HL-60 (cell line): ENCODE measurements around the gene SHROOM3.

Source experiments
- GABPA ChIP-seq: IDR thresholded peaks from 2 replicates; pipeline ENCODE4 v1.6.1; 2012; ENCODE audit warnings: low read depth
- POLR2AphosphoS5 ChIP-seq: IDR thresholded peaks from 2 replicates; pipeline ENCODE4 v1.6.1; 2012; ENCODE audit warnings: low read depth
- REST ChIP-seq: IDR thresholded peaks from 2 replicates; pipeline ENCODE4 v1.6.1; 2012; ENCODE audit warnings: low read depth; ENCODE audit not compliant: insufficient replicate concordance
- SPI1 ChIP-seq: IDR thresholded peaks from 2 replicates; pipeline ENCODE4 v1.6.1; 2012; ENCODE audit warnings: low read depth, mild to moderate bottlenecking, borderline replicate concordance
- TF ChIP-seq, protein P1 (sequence below): IDR thresholded peaks from one replicate; pipeline ENCODE4 v1.5.1; 2011; ENCODE audit warnings: low read length, control low read depth, inconsistent platforms; ENCODE audit not compliant: insufficient read depth

DNA sequence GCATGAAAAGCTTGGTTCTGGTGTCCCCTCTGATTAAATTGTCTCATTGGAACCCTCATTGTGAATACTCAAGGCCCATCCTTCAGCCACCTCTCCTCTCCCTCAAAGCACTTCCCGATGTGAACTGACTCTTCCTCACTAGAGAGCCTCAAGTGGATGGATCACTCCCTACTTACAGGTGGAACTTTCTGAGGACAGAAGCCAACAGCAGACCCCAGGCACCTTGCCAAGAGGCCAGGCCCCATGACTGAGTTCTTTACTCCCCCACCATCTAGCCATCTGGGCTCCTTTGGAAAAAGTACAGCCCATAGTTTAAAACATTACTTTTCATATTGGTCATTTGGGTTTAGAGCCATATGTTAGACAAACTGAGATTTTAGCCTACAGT lies 224.1 kb downstream of the SHROOM3 start:
- TF ChIP-seq, protein P1, sequence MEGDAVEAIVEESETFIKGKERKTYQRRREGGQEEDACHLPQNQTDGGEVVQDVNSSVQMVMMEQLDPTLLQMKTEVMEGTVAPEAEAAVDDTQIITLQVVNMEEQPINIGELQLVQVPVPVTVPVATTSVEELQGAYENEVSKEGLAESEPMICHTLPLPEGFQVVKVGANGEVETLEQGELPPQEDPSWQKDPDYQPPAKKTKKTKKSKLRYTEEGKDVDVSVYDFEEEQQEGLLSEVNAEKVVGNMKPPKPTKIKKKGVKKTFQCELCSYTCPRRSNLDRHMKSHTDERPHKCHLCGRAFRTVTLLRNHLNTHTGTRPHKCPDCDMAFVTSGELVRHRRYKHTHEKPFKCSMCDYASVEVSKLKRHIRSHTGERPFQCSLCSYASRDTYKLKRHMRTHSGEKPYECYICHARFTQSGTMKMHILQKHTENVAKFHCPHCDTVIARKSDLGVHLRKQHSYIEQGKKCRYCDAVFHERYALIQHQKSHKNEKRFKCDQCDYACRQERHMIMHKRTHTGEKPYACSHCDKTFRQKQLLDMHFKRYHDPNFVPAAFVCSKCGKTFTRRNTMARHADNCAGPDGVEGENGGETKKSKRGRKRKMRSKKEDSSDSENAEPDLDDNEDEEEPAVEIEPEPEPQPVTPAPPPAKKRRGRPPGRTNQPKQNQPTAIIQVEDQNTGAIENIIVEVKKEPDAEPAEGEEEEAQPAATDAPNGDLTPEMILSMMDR = no peak
- TF ChIP-seq POLR2AphosphoS5 (no peak), GABPA (no peak), REST (no peak), SPI1 (no peak)
